CD4-positive, alpha-beta memory T cell (primary cell): Measurements from ENCODE around the gene KRT4. TPM values are rescaled to one million over a fixed set of nuclear protein-coding genes. Genes with fewer than 3 reads are reported as not detected.

Experiments
- CTCF ChIA-PET: fragments of 350-600 bp; sonication (Branson Sonifier 250); formaldehyde crosslinking; loops from one replicate; lab custom pipeline; 2021; ENCODE audit warnings: inconsistent platforms; ENCODE audit not compliant: partially characterized antibody; lab: Charles Lee
- POLR2A ChIA-PET: fragments of 350-600 bp; sonication (Branson Sonifier 250); formaldehyde crosslinking; loops from one replicate; lab custom pipeline; 2021; ENCODE audit not compliant: partially characterized antibody; lab: Charles Lee
- DNase-seq, 5 donors: peaks; one replicate each; pipeline versions ENCODE4 v3.0.0 to v3.0.0-alpha.2; 2020 to 2022; ENCODE audit warnings: mixed read lengths in 1 of 5
- H3K27ac ChIP-seq: one replicate; pipeline ENCODE4 v1.7.0; 2013; ENCODE audit warnings: low read depth, low read length
- H3K27me3 ChIP-seq: 2 replicates; pipeline ENCODE4 v1.7.0; 2013; ENCODE audit warnings: mild to moderate bottlenecking, low read length, moderate library complexity; ENCODE audit not compliant: insufficient read depth
- H3K36me3 ChIP-seq: 2 replicates; pipeline ENCODE4 v1.7.0; 2013; ENCODE audit warnings: mild to moderate bottlenecking, low read length, moderate library complexity; ENCODE audit not compliant: insufficient read depth
- H3K4me1 ChIP-seq: 2 replicates; pipeline ENCODE4 v1.7.0; 2013; ENCODE audit warnings: mild to moderate bottlenecking, low read length, moderate library complexity; ENCODE audit not compliant: insufficient read depth
- H3K4me3 ChIP-seq, 2 donors: one replicate each; pipeline ENCODE4 v1.7.0; 2013; ENCODE audit warnings: low read length in 2 of 2, mild to moderate bottlenecking in 1 of 2
- H3K9me3 ChIP-seq, 2 donors: one replicate each; pipeline ENCODE4 v1.7.0; 2013; ENCODE audit warnings: low read length in 2 of 2, control low read depth in 1 of 2; ENCODE audit not compliant: control insufficient read depth in 1 of 2
- H3K27ac Mint-ChIP-seq, 7 donors: one replicate each; pipeline ENCODE4 v1.8.0; 2020 to 2021; ENCODE audit warnings: mixed read lengths in 7 of 7, mild to moderate bottlenecking in 6 of 7, inconsistent platforms in 3 of 7, moderate library complexity in 3 of 7
- H3K27me3 Mint-ChIP-seq, 2 donors: one replicate each; pipeline ENCODE4 v1.8.0; 2020 to 2021; ENCODE audit warnings: mixed read lengths in 2 of 2
- H3K36me3 Mint-ChIP-seq, 2 donors: one replicate each; pipeline ENCODE4 v1.8.0; 2020 to 2021; ENCODE audit warnings: mixed read lengths in 2 of 2, inconsistent platforms in 1 of 2, mild to moderate bottlenecking in 1 of 2
- H3K4me1 Mint-ChIP-seq, 4 donors: one replicate each; pipeline ENCODE4 v1.8.0; 2020 to 2021; ENCODE audit warnings: mixed read lengths in 4 of 4, mild to moderate bottlenecking in 1 of 4
- H3K4me3 Mint-ChIP-seq, 8 donors: one replicate each; pipeline ENCODE4 v1.8.0; 2020 to 2021; ENCODE audit warnings: mixed read lengths in 8 of 8, mild to moderate bottlenecking in 7 of 8, moderate library complexity in 6 of 8, inconsistent platforms in 3 of 8
- H3K9me3 Mint-ChIP-seq, 8 donors: one replicate each; pipeline ENCODE4 v1.8.0; 2020 to 2021; ENCODE audit warnings: mixed read lengths in 8 of 8, mild to moderate bottlenecking in 5 of 8, inconsistent platforms in 3 of 8, moderate library complexity in 1 of 8
- intact Hi-C: fragments of 100-400 bp; cut with micrococcal nuclease; formaldehyde crosslinking; loops from one replicate; pipeline ENCODE4 v1.15.1; 2023
- polyA plus RNA-seq, 2 donors: library from polyadenylated mRNA; unstranded; fragments of 300-500 nt; fragmentation: Illumina TruSeq; gene quantifications; one replicate each; pipeline ENCODE4 v1.2.3, GENCODE V29; 2021
- total RNA-seq, 2 experiments: library from RNA; stranded (reverse); gene quantifications; one replicate each; pipeline ENCODE4 v1.2.3, GENCODE V29; 2021

Gene KRT4
- total and polyA plus RNA-seq, 4 experiments from 2014 or later = not detected

DNA sequence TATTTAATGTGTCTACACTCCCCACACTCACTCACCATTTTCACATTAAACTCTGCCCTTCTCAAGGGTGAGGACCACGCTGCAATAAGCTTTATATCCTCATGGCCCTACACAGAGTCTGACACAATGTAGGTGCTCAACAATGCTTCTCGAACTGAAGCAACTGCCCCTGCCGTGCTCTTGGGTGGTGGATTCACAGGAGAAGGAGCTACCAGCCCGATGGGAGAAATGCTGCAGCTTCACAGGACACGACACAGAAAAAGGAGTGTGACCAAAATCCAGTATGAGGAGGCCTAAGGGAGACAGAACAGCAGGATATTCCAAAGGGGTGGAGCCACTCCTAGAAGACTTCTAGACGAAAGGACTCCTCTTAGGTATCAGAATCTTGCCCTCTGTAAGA is 11.5 kb downstream of the KRT4 start:
- Mint-ChIP-seq H3K9me3 (peaks cover 0 to 2% (median 0%) of the 10 kb centered on the region in 8 donors), H3K27ac (no peak overlapping the region)

DNA sequence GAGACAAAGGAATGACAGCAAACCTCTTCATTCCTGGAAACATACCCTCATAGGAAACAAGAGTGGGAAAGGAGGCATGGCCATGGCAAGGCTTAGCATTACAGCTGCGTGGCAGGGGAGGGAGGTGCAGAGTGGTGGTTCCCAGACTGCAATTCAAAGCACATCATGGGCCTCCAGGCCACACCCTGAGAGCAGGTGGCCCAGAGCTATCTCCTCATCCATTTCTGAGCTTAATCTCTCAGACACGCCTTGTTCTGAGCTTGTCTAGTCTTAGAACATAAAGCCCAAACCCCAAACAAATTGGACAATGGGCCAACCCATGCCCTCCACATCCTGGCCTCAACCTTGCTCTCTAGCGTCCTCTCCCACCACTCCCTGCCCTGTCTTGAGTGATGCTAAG is 12.1 kb downstream of the KRT4 start:
- Mint-ChIP-seq H3K27me3 (peaks cover 2 to 5% of the 10 kb centered on the region in 2 donors), H3K27ac (no peak overlapping the region), H3K4me1 (no peaks in the 10 kb centered on the region), H3K36me3 (no peaks in the 10 kb centered on the region), H3K9me3 (peaks cover 0 to 2% (median 0%) of the 10 kb centered on the region in 8 donors), H3K4me3 (no peak overlapping the region)
- Histone ChIP-seq H3K9me3 (no peaks in the 10 kb centered on the region), H3K4me3 (no peak overlapping the region), H3K36me3 (no peaks in the 10 kb centered on the region), H3K27ac (no peak overlapping the region), H3K27me3 (no peaks in the 10 kb centered on the region), H3K4me1 (no peaks in the 10 kb centered on the region)
- intact Hi-C loops = no loop called here
- ChIA-PET CTCF (no interaction called here), POLR2A (no interaction called here)
- no peak for DNase-seq

More for the DNA sequence above, 11.5 kb downstream of the KRT4 start:
- H3K27ac ChIP-seq = no peak overlapping the region
- H3K4me3 ChIP-seq = no peak overlapping the region
- no peaks in the 10 kb centered on the region for H3K36me3 ChIP-seq
- POLR2A ChIA-PET = no interaction called here
- CTCF ChIA-PET = no interaction called here
- DNase-seq = no peak
- no peaks in the 10 kb centered on the region for H3K36me3 Mint-ChIP-seq
- intact Hi-C loops = no loop called here
- H3K9me3 ChIP-seq = no peaks in the 10 kb centered on the region
- no peak overlapping the region for H3K4me3 Mint-ChIP-seq
- H3K4me1 ChIP-seq = no peaks in the 10 kb centered on the region
- no peaks in the 10 kb centered on the region for H3K27me3 ChIP-seq
- peaks cover 2 to 5% of the 10 kb centered on the region in 2 donors for H3K27me3 Mint-ChIP-seq
- no peaks in the 10 kb centered on the region for H3K4me1 Mint-ChIP-seq

DNA sequence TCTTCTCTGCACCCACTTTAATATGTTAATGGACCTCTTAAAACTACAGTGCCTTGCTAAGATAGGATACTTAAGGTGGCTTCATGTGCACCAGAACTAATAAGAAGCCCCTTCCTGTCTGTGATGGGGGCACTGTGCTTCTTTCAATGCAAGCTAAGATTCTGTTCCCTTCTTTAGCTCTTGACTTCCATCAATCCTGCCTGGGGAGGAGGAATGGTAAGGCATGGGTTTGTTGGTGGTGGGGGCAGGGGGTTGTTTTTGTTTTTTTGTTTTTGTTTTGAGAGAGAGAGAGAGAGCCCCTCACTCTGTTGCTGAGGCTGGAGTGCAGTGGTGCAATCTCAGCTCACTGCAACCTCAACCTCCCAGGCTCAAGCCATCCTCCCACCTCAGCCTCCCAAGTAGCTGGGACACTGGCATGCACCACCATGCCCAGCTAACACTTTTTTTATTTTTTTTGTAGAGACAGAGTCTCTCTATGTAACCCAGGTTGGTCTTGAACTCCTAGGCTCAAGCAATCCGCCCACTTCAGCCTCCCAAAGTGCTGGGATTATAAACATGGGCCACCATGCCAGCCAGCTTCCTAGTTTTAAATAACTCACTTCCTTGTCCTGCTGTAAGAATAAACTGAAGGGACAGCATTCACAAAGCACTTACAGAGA is 13.5 kb downstream of the KRT4 start:
- no peak for DNase-seq
- intact Hi-C loops = no loop called here
- Mint-ChIP-seq H3K27me3 (peaks cover 4 to 5% of the 10 kb centered on the region in 2 donors), H3K36me3 (no peaks in the 10 kb centered on the region), H3K4me1 (no peaks in the 10 kb centered on the region), H3K27ac (no peak overlapping the region), H3K9me3 (peaks cover 0 to 2% (median 0%) of the 10 kb centered on the region in 8 donors), H3K4me3 (no peak overlapping the region)
- Histone ChIP-seq H3K27ac (no peak overlapping the region), H3K36me3 (no peaks in the 10 kb centered on the region), H3K4me3 (no peak overlapping the region), H3K27me3 (no peaks in the 10 kb centered on the region), H3K9me3 (no peaks in the 10 kb centered on the region), H3K4me1 (no peaks in the 10 kb centered on the region)
- POLR2A ChIA-PET = no interaction called here
- CTCF ChIA-PET = interaction anchor here (1.0 kb wide), 1 partner anchor 85 kb away, joined by 3 read pairs; no protein-coding TSS in a partner anchor

DNA sequence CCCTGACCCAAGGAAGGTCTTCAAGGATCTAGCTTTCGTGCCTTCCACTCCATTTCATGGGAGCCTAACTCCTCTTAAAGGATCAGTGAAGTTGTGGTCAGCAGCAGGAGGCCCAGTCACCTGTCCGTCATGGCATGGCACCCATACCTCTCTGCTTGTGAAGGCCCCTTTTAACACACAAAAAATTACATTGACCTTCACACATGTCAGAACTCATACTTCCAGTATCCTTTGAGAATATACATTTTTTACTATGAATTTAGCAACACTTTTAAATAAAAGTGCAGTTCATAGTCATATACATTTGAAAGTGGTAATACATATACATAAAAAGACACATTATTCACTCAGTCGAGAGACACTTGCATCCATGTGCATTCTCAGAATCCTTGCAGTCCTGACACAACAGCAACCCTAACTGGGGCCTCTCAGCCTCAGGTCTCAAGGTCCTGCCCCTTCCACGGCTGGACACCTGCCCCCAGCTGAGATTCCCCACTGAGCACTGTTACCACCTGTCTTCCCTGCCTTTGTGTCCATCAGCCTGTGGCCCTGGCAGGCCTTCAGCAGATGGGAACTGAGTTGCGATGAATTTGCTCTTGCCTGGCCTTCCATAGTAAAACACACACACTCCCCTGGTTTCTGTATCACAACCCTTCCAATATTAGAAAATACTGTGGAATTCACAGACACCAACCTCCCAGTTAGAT is 14.3 kb downstream of the KRT4 start:
- ChIA-PET CTCF (interaction anchor here (1.0 kb wide), 1 partner anchor 86 kb away, joined by 3 read pairs; no protein-coding TSS in a partner anchor), POLR2A (no interaction called here)
- Histone ChIP-seq H3K4me1 (no peaks in the 10 kb centered on the region), H3K36me3 (no peaks in the 10 kb centered on the region), H3K27ac (no peak overlapping the region), H3K27me3 (no peaks in the 10 kb centered on the region), H3K9me3 (no peaks in the 10 kb centered on the region), H3K4me3 (no peak overlapping the region)
- Mint-ChIP-seq H3K27ac (no peak overlapping the region), H3K27me3 (peaks cover 4 to 5% of the 10 kb centered on the region in 2 donors), H3K9me3 (peaks cover 0 to 2% (median 0%) of the 10 kb centered on the region in 8 donors), H3K4me3 (no peak overlapping the region), H3K4me1 (no peaks in the 10 kb centered on the region), H3K36me3 (no peaks in the 10 kb centered on the region)
- no peak for DNase-seq
- intact Hi-C loops = no loop called here

DNA sequence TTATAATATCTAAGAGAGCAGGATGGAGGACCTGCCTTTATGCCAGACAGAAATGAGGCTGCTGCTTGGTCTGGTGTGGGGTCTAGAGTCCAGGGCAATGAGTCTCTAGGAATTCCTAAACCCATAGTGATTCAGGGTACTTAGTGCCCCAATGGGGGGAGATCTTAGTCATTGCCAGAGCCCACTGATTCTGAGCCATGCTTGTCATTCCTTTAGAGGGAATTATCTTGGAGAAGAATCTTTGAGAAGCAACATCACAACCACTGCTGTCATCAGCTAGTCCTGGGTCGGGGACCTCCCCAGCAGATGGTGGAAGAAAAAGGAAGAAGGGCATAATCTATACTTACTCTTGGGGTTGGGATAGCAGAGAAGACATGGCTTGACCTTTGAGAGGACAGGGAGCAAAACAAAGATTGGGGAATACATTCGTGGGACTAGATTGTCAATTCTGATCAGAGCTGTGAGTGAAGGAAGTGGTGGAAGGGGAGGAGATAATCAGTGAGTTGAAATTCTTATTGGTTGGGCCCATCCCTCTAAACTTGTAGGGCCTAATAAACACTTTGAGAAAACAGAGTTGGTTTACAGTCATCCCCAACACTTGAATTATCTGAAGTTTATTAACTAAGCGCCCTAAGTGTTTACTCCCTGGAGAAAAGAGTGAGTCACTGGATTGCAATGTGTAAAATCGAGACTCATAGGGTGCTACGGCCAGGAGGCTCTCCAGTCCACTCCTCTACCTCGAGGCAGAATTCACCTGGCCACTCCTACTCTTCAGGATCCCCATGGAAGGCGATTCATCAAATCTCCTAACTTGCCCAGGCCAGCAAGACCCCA is 15.0 kb downstream of the KRT4 start:
- Mint-ChIP-seq H3K4me1 (no peaks in the 10 kb centered on the region), H3K27ac (no peak overlapping the region), H3K27me3 (peaks cover 4 to 5% of the 10 kb centered on the region in 2 donors), H3K36me3 (no peaks in the 10 kb centered on the region), H3K4me3 (no peak overlapping the region), H3K9me3 (peaks cover 0 to 2% (median 0%) of the 10 kb centered on the region in 8 donors)
- H3K9me3 ChIP-seq = no peaks in the 10 kb centered on the region
- no peaks in the 10 kb centered on the region for H3K4me1 ChIP-seq
- ChIA-PET POLR2A (no interaction called here), CTCF (interaction anchor here (1.0 kb wide), 1 partner anchor 9 kb away, joined by 3 read pairs; no protein-coding TSS in a partner anchor)
- intact Hi-C loops = no loop called here
- no peak overlapping the region for H3K4me3 ChIP-seq
- H3K27ac ChIP-seq = no peak overlapping the region
- no peak for DNase-seq
- H3K36me3 ChIP-seq = no peaks in the 10 kb centered on the region
- no peaks in the 10 kb centered on the region for H3K27me3 ChIP-seq

DNA sequence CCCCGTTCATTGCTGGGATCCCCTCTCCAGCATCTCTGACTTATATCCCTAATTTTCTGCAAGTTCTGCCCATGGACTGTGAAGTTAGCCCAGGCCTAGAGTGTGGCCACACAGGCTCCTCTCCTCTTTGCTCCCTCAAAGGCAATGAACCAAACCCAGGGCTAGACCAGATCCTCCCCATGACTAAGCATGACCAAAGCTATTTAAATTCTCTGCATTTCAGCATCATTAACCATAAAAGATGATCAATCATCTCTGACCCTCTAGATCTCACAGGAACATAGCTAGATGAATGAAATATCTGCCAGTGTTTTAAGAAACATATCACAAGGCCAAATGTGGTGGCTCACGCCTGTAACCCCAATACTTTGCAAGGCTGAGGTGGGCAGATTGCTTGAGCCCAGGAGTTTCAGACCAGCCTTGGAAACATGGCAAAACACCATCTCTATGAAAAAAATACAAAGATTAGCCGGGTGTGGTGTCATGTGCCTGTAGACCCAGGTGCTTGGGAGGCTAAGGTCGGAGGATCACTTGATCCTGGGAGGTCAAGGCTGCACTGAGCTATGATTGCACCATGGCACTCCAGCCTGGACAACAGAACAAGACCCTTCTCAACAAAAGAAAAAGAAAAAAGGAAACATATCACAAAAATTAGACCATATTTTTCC is 15.8 kb downstream of the KRT4 start:
- no peaks in the 10 kb centered on the region for H3K36me3 Mint-ChIP-seq
- peaks cover 0 to 2% (median 0%) of the 10 kb centered on the region in 8 donors for H3K9me3 Mint-ChIP-seq
- no peak overlapping the region for H3K27ac Mint-ChIP-seq
- DNase-seq = no peak
- H3K27me3 ChIP-seq = no peaks in the 10 kb centered on the region
- H3K27ac ChIP-seq = no peak overlapping the region
- peaks cover 5 to 8% of the 10 kb centered on the region in 2 donors for H3K27me3 Mint-ChIP-seq
- H3K4me1 ChIP-seq = no peaks in the 10 kb centered on the region
- POLR2A ChIA-PET = no interaction called here
- H3K9me3 ChIP-seq = no peaks in the 10 kb centered on the region
- H3K4me3 Mint-ChIP-seq = no peak overlapping the region
- intact Hi-C loops = no loop called here
- CTCF ChIA-PET = interaction anchor here (1.0 kb wide), 1 partner anchor 10 kb away, joined by 3 read pairs; no protein-coding TSS in a partner anchor
- no peaks in the 10 kb centered on the region for H3K4me1 Mint-ChIP-seq
- no peaks in the 10 kb centered on the region for H3K36me3 ChIP-seq
- no peak overlapping the region for H3K4me3 ChIP-seq
